DOHH2 (cell line): ENCODE results near the gene RPF1.

Experiments used
- H3F3A ChIP-seq: fragments of 200-600 bp; sonication (generic), shearing (Covaris generic); 2 replicates; pipeline ENCODE4 v1.6.0; 2016; ENCODE audit warnings: antibody characterized with exemption, mild to moderate bottlenecking; ENCODE audit not compliant: control insufficient read depth, insufficient read depth
- H3K27ac ChIP-seq: fragments of 200-600 bp; sonication (generic); 2 replicates; pipeline ENCODE4 v1.5.1; 2014; ENCODE audit warnings: low read depth, mild to moderate bottlenecking, low read length, moderate library complexity
- H3K27me3 ChIP-seq: fragments of 200-600 bp; sonication (generic); 2 replicates; pipeline ENCODE4 v1.6.1; 2014; ENCODE audit warnings: mild to moderate bottlenecking, low read length, mixed read lengths; ENCODE audit not compliant: control insufficient read depth
- H3K36me3 ChIP-seq: fragments of 200-600 bp; sonication (generic); 2 replicates; pipeline ENCODE4 v1.6.1; 2014; ENCODE audit warnings: mild to moderate bottlenecking, low read length, moderate library complexity, mixed read lengths; ENCODE audit not compliant: control insufficient read depth
- H3K4me1 ChIP-seq: fragments of 200-600 bp; sonication (generic); 2 replicates; pipeline ENCODE4 v1.6.1; 2014; ENCODE audit warnings: mild to moderate bottlenecking, low read length, mixed read lengths; ENCODE audit not compliant: control insufficient read depth
- H3K4me2 ChIP-seq: fragments of 200-600 bp; sonication (generic); 2 replicates; pipeline ENCODE4 v1.6.0; 2014; ENCODE audit warnings: mild to moderate bottlenecking, low read length, moderate library complexity
- H3K4me3 ChIP-seq: fragments of 200-600 bp; sonication (generic); 2 replicates; pipeline ENCODE4 v1.5.1; 2014; ENCODE audit warnings: mild to moderate bottlenecking, low read length, mixed read lengths
- H3K79me2 ChIP-seq: fragments of 200-600 bp; sonication (generic); 2 replicates; pipeline ENCODE4 v1.6.1; 2014; ENCODE audit warnings: mild to moderate bottlenecking, low read length, mixed read lengths; ENCODE audit not compliant: control insufficient read depth
- H3K9me2 ChIP-seq: fragments of 200-600 bp; sonication (generic); replicated peaks from 2 replicates; pipeline ENCODE4 v1.6.1; 2014; ENCODE audit warnings: mild to moderate bottlenecking, low read length, mixed read lengths; ENCODE audit not compliant: control insufficient read depth
- H3K9me3 ChIP-seq: fragments of 200-600 bp; sonication (generic); 2 replicates; pipeline ENCODE4 v1.6.1; 2014; ENCODE audit warnings: antibody characterized with exemption, low read length, mixed read lengths; ENCODE audit not compliant: control insufficient read depth, insufficient read depth
- H4K20me1 ChIP-seq: fragments of 200-600 bp; sonication (generic); 2 replicates; pipeline ENCODE4 v1.6.0; 2014; ENCODE audit warnings: low read depth, mild to moderate bottlenecking, antibody characterized with exemption, low read length, moderate library complexity; ENCODE audit not compliant: control insufficient read depth, insufficient read depth
- EZH2phosphoT487 ChIP-seq: fragments of 200-600 bp; sonication (generic); IDR thresholded peaks from 2 replicates; pipeline ENCODE4 v1.6.1; 2017; ENCODE audit warnings: borderline replicate concordance, mild to moderate bottlenecking, antibody characterized with exemption, low read length, moderate library complexity, mixed read lengths
- TF ChIP-seq, protein P1 (sequence below): fragments of 200-600 bp; sonication (generic); IDR thresholded peaks from one replicate; pipeline ENCODE4 v1.5.1; 2014; ENCODE audit warnings: antibody characterized with exemption, mild to moderate bottlenecking, low read depth, low read length; ENCODE audit not compliant: poor library complexity, severe bottlenecking

The RPF1 gene

DNA sequence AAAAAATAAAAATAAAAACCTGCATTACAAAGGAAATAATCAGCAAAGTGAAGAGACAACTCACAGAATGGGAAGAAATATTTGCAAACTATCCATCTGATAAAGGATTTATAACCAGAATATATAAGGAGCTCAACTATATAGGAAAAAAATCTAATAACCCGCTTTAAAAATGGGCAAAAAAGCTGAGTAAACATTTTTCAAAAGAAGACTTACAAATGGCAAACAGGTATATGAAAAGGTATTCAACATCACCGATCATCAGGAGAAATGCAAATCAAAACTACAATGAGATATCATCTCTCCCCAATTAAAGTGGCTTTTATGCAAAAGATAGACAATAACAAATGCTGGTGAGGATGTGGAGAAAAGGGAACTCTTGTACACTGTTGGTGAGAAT, 31.1 kb downstream of the RPF1 start:
- Histone ChIP-seq H3K4me1 (peaks cover 9% of the 10 kb centered on the region), H3K4me3 (no peak overlapping the region), H3K9me2 (no peaks in the 10 kb centered on the region), H3K9me3 (peaks cover 8% of the 10 kb centered on the region), H3K4me2 (no peak overlapping the region), H3K79me2 (peaks cover 18% of the 10 kb centered on the region), H3K36me3 (peaks cover 10% of the 10 kb centered on the region), H3K27me3 (no peaks in the 10 kb centered on the region), H3K27ac (no peak overlapping the region), H3F3A (peaks cover 14% of the 10 kb centered on the region), H4K20me1 (no peaks in the 10 kb centered on the region)
- TF ChIP-seq, protein P1, sequence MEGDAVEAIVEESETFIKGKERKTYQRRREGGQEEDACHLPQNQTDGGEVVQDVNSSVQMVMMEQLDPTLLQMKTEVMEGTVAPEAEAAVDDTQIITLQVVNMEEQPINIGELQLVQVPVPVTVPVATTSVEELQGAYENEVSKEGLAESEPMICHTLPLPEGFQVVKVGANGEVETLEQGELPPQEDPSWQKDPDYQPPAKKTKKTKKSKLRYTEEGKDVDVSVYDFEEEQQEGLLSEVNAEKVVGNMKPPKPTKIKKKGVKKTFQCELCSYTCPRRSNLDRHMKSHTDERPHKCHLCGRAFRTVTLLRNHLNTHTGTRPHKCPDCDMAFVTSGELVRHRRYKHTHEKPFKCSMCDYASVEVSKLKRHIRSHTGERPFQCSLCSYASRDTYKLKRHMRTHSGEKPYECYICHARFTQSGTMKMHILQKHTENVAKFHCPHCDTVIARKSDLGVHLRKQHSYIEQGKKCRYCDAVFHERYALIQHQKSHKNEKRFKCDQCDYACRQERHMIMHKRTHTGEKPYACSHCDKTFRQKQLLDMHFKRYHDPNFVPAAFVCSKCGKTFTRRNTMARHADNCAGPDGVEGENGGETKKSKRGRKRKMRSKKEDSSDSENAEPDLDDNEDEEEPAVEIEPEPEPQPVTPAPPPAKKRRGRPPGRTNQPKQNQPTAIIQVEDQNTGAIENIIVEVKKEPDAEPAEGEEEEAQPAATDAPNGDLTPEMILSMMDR: no peak
- no peak for TF ChIP-seq EZH2phosphoT487

DNA sequence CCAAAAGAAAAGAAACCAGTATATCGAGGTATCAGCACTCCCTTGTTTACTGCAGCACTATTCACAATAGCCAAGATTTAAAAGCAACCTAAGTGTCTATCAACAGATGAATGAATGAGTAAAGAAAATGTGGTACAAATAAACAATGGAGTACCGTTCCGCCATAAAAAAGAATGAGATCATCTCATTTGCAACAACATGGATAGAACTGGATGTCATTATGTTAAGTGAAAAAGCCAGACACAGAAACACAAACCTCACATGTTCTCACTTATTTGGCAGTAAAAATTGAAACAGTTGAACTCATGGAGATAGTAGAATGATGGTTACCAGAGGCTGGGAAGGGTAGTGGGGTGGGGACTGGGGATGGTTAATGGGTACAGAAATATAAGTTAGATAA, 31.6 kb downstream of the RPF1 start:
- Histone ChIP-seq H3K9me3 (peaks cover 8% of the 10 kb centered on the region), H3K27ac (no peak overlapping the region), H3F3A (peaks cover 14% of the 10 kb centered on the region), H3K36me3 (peaks cover 5% of the 10 kb centered on the region; the same call in 1 of the 2 replicates), H3K79me2 (peaks cover 13% of the 10 kb centered on the region), H4K20me1 (no peaks in the 10 kb centered on the region), H3K9me2 (no peaks in the 10 kb centered on the region), H3K27me3 (no peaks in the 10 kb centered on the region), H3K4me1 (peaks cover 9% of the 10 kb centered on the region), H3K4me2 (no peak overlapping the region), H3K4me3 (no peak overlapping the region)
- TF ChIP-seq, protein P1: no peak
- no peak for TF ChIP-seq EZH2phosphoT487

DNA sequence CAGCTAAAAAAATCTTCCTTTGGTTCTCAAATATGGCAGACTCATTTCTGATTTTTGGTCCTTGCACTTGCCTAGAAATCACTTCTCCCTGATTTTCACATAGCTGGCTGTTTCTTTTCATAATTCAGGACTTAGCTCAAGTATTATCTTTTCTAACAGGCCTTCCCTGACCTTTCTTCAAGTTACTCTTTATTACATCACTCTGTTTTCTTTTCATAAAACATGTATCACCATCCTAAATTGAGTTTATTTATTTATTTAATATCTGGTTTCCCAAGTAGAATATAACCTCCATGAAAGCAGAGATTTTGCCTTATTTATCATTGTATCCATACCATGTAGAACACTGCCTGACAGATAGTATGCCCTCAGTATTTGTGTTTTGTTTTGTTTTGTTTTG, 45.5 kb downstream of the RPF1 start:
- H3K9me3 ChIP-seq: no peaks in the 10 kb centered on the region
- no peak overlapping the region for H3K4me3 ChIP-seq
- H3K9me2 ChIP-seq: no peaks in the 10 kb centered on the region
- H3K27ac ChIP-seq: no peak overlapping the region
- H3K36me3 ChIP-seq: no peaks in the 10 kb centered on the region
- H3K4me1 ChIP-seq: no peaks in the 10 kb centered on the region
- H4K20me1 ChIP-seq: no peaks in the 10 kb centered on the region
- no peaks in the 10 kb centered on the region for H3K79me2 ChIP-seq
- no peak overlapping the region for H3K4me2 ChIP-seq
- H3K27me3 ChIP-seq: no peaks in the 10 kb centered on the region
- no peaks in the 10 kb centered on the region for H3F3A ChIP-seq
- TF ChIP-seq, protein P1: no peak
- no peak for TF ChIP-seq EZH2phosphoT487

DNA sequence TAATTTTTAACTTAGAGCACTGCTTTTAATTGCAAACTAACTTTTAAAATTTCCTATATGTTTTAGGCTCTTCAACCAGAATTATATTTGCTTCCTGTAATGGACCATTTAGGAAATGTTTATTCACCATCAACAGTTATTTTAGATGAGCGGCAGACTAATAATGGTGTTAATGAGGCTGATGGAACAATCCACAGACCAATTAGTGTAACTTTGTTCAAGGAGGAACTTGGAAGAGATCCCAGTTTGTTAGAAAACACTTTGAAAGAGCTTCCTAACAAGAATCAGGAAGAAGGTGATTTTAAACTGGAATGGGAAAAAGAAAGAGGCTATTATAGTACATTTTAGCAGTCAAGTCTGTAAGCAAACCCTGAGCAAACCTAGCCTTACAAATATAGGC, 46.7 kb downstream of the RPF1 start:
- H3K36me3 ChIP-seq: no peaks in the 10 kb centered on the region
- H3F3A ChIP-seq: no peaks in the 10 kb centered on the region
- no peaks in the 10 kb centered on the region for H3K79me2 ChIP-seq
- H3K4me2 ChIP-seq: no peak overlapping the region
- H3K4me3 ChIP-seq: no peak overlapping the region
- TF ChIP-seq, protein P1: no peak
- TF ChIP-seq EZH2phosphoT487: no peak
- no peaks in the 10 kb centered on the region for H3K9me3 ChIP-seq
- H3K4me1 ChIP-seq: no peaks in the 10 kb centered on the region
- no peaks in the 10 kb centered on the region for H4K20me1 ChIP-seq
- no peaks in the 10 kb centered on the region for H3K27me3 ChIP-seq
- no peaks in the 10 kb centered on the region for H3K9me2 ChIP-seq
- no peak overlapping the region for H3K27ac ChIP-seq
